GM19463 (cell line): ENCODE results near the gene EIF3D.

Experiments
- ATAC-seq: cut with Tn5 transposase; IDR thresholded peaks from one replicate; pipeline ENCODE4 v1.9.1; 2021; ENCODE audit warnings: mild to moderate bottlenecking, moderate library complexity; ENCODE audit not compliant: unreplicated experiment

EIF3D gene

DNA sequence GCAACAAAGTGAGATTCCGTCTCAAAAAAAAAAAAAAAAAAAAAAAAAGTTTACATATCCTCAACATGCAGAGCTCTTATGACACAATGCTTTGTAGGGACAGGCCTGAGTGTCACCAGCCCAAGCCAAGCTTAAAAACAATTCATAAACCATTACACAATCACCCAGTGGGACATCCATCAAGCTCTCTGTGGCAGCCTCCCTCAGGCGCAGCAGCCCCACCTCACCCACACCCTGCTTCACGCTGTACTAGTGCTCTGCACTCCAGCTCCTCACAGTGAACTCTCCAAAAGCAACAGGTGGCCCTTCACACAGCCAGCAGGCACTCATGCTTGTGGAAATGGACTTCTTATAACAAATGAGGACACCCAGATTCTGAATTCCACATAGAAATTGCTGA is 18.6 kb downstream of the EIF3D start:
- ATAC-seq: no peak

DNA sequence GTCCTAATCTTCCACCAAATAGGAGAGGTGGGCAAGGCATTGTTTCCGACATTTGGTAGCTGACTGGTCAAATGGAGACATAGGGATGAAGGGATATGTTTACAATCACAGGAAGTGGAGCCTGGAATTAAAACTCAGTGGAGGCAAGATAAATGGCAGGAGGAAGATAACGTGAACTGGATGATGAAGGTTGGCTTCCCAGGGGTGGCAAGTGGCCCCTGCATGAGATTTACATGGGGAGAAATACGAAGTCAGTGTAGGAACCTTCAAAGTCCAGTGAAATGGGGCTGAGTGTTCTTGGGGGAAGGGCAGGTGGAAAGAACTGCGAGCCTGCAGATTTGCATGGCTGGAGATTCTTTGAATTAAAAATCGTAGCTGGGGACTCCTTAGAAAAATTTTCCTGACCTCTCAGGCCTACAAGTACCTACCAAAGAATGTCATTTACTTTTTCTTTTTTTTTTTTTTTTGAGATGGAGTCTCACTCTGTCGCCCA is 21.4 kb downstream of the EIF3D start:
- no peak for ATAC-seq

DNA sequence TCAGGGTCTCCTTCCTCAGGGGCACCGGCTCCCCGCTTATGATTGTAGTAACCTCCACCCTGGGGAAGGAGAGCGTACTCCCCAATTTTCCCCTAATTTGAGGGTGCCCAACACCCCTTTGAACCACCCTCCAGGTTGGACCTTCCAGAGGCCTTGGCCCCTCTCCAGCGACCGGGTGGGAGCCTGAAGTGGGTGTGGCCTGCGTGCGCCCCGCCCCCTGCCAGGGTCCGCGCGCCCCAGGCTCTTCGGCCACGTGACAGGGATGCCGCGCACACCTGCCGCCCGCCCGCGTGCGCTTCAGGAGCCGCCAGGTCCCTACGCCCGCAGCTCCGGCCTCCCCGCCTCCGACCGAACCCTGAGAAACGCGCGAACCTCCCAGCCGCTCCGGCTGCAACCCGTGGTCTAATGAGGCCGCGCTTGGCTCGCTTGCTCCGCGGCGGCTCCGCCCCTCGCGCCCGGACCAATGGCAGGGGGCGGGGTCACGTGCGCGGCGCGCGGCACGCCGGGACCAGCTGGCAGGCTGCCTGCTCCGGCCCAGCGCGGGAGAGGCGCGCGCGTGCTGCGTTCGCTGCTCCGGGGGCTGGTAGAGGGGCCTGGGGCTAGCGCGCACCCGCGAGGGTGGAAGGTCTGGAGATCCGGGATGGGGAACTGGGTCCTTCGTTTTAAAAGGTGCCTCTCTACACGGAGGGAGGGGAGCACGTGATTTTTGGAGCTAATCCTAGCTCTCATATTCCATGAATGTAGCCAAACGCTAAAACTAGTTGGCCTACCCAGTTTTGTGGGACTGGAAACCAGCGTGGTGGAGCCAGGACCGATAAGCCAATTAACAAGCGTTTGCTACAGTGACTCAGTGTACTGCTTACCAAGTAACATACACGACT is 22.1 kb downstream of the EIF3D start, which contains the start of gene FOXRED2:
Gene FOXRED2, minus strand, starts transcription at position 404 of the 881 bp plus-strand sequence. CDS start 618 bp downstream, outside the sequence.
- peak; percentile 92 for ATAC-seq

DNA sequence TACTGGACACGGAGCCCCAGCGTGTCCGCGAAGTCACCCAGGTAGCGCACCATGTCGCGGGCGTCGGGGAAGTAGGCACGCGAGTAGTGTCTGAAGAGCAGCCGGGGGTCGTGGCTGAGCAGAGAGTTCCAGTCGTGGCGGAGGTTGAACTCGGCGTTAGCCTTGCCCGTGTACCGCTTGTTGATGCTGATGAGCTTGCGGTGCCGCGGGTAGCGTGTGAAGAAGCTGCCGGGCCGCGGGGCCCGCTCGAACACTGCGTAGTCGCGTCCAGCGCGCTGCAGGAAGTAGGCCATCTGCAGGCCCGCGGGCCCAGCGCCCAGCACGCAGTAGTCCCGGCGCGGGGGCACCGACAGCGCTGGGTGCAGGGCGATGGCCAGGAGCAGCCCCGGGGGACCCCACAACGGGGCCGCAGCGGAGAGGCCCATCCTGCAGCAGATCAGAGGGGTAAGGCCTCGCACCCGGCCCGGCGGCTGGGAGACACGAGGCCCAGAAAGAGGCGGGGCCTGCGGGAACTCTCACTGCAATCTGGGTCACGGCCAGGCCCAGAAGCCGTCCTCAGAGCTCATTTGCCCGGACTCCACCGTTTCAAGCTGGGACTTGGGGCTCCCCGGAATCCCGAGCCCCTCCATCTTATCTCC is 22.8 kb downstream of the EIF3D start:
- ATAC-seq: no peak

DNA sequence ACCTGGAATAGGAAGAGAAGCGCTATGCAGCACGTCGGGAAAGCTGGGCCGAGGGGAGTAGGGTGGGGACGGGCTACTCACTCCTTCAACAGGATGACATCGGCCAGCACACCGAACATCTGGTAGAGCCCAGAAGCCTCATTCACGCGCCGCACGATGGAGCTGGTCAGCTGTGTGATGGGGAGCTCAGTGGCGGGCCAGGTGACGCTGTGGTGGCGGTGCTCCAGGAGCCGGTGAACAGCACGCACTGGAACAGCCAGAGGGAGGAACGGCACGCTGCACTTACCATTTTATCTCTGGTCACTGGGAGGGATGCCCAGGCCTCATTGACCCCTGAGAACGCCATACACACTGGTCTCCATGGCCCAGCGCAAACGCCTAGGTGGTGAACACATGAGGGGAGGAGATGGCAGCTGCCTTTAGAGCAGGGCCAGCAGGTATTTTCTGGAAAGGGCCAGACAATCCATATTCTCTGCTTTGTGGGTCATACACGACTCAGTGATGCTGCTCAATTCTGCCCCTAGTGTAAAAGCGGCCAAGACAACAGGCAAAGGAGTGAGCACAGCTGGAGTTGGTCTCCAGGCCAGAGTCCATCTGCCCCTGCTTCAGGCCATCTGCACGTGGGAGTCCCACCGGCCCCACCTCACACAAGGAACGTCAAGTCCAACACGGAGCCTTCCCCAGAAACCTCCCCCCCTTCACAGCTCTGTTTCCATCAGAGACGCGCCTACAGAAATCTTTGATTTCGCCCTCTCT is 30.9 kb downstream of the EIF3D start:
- no peak for ATAC-seq

DNA sequence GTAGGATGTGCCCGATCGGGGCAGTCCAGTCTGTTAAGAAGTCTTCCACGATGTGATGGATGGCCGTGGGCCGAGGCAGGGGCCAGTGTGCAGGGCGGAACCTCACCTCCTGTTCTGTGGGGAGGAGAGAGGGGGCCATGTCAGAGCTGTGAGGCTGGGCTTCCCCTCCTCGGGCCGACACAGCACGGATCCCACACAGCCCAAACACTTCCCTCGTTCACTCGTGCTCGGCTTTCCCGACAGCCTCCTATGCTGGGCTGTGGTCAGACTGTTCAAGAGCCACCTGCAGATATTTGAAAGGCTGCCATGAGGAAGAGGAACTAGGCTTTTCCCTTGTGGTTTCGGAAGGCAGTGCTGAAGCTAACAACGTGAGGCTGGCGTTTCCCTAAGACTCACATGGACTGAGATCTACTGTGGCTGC is 35.3 kb downstream of the EIF3D start:
- ATAC-seq: no peak

DNA sequence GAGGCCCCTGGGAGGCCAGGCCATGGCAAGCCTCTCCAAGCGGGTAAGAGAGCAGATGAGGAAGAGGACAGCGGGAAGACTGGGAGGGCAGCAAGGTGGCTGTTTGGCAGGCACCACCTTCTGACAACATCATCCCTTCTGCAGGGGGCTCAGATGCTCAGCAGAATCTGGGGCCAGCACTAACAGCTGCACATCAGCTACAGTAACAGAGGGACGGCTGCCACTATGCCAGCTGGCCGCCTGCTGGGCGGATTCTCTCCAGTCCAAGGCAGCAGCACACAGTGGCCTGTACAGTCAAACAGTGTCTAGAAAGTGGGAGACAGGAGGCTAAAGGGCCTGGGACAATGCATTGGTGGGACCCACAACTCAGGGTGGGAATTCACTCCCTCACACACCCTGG is 36.9 kb downstream of the EIF3D start:
- ATAC-seq: no peak

DNA sequence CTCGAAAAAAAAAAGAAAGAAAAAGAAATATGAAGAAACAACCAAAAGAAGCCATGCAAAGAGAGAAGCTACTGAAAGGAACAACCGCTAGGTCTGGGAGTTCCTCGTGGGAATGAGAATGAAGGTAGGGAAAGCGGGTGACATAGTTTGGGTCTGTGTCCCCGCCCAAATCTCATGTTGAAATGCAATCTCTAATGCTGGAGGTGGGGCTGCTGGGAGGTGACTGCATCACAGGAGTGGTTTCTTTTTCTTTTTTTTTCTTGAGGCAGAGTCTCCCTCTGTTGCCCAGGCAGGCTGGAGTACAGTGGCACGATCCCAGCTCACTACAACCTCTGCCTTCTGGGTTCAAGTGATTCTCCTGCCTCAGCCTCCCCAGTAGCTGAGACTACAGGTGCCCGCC is 37.8 kb downstream of the EIF3D start:
- no peak for ATAC-seq

DNA sequence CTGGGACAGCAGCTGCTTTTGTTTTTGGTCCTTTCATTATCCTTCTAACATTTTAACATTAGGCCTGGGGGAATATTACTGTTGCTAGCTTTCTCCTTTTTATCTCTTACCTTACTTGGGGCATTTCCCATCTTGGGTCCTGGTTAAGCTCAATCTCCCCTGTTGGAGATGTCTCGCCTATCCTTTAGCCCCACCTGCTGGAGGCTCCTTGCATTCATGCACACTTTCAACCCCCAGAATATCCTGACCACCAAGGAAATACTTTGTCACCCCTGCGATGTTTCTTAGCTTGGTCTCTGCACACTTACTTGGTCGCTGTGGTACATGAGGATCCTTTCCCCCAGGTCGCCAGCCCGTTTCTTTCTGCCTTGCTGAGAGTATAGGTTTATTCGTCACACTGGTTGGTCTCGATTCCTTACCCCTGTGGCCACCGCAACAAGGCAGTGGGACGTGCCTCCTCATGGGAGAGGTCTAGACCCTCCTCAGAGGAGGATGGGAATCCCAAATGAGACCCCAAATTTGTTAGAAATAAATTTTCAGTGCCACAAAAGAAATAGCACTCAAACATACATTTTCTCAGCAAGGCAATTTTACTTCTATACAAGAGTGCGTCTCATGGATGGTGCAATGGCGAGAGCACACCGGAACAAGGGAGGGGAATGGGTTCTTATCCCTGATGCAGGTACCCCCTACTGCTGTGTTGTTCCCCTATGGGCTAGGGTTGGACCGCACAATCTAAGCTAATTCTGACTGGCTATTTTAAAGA is 42.2 kb downstream of the EIF3D start:
- ATAC-seq: no peak

DNA sequence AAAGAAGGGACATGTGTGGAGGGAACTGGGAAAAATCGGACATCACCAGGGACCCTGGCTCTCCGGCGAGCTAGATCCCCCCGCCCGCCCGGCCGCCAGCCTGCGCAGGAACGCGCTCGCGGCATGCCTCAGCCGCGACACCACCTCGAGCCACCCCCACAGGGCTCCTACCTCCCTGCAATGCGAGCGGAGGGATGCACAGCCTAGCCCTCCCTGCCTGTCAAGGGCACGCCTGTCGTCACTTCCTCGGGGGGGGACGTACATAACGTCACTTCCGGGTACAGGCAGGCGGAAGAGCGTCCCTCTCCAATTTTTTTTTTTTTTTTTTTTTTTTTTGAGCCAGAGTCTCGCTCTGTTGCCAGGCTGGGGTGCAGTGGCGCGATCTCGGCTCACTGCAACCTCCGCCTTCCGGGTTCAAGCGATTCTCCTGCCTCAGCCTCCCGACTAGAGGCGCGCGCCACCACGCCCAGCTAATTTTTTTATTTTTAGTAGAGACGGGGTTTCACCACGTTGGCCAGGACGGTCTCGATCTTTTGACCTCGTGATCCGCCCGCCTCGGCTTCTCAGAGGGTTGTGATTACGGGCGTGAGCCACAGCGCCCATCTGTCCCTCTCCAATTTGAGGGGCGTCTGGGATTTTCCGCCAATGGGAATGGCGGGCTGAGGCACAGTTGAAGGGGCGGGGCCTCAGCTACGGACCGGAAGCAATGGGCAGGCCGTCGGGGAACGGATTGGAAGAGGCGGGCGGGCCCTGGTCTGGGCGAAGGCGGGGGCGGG is 47.4 kb downstream of the EIF3D start, which contains the start of gene TXN2:
Gene TXN2, minus strand, starts transcription at position 248 of the 776 bp plus-strand sequence. CDS start 803 bp downstream, outside the sequence.
- ATAC-seq: peak; percentile 87

DNA sequence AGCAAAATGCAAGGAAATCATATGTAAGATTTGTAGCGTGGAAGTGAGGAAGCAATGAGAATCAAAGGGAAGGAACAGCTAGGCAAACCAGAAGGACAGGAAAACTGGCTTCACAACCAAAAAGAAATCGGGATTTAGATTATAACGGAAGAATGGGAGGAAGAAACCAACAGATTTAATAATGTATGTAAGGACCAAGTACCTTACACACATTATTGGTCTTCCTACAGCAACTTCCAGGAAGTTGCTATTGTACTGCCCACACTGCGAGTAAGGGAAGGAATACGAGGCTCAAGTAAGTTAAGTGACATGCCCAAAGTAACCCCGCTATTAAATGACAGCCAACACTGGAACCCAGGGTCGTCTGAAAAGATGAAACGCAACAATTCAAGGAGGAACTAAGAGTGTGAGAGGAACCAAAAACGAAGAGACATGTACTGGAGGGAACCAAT is 48.0 kb downstream of the EIF3D start:
- ATAC-seq: no peak

DNA sequence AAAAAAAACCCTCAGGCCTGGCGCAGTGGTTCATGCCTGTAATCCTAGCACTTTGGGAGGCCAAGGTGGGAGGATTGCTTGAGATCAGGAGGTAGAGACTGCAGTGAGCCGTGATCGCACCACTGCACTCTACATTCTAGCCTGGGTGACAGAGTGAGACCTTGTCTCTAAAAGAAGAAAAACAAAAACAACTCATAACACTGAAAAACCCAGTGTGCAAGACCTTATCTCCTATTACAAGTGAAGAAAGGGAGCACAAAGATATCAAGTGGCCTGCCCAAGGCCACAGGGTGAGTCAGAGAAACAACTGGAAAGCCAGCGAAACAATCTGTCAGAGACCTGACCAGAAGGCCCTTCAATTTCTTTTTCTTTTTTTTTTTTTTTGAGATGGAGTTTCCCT is 50.0 kb downstream of the EIF3D start:
- ATAC-seq: no peak

DNA sequence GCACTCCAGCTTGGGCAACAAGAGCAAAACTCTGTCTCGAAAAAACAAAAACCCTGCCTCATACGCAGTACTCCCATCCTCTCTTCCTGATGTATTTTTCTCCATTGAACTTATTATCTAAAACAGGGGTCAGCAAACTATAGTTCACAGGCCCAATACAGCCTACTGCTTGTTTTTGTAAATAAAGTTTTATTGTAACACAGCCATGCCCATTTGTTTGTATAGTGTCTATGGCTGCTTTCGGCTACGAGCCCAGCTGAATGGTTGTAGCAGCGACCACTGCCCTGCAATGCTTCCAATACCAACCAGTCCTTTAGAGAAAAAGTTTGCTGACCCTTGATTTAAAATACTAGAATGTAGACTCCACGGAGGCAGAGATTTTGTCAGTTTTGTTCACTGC is 53.6 kb downstream of the EIF3D start:
- ATAC-seq: no peak

DNA sequence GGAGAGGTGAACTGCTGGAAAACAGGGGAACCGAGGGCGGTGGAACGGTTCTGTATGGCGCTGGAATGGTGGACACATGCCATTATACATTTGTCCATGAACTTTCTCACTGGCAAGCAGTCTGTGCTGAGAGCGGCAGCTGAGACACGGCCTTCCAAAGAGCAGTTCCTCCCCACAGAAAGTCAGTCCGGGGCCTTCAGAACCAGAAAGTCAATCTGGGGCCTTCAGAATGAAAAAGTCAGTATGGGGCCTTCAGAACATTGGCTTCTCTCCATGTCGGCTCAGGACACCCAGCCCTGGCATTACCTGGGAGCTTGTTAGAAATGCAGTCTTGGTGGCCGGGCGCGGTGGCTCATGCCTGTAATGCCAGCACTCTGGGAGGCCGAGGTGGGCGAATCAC is 56.3 kb downstream of the EIF3D start:
- ATAC-seq: no peak

DNA sequence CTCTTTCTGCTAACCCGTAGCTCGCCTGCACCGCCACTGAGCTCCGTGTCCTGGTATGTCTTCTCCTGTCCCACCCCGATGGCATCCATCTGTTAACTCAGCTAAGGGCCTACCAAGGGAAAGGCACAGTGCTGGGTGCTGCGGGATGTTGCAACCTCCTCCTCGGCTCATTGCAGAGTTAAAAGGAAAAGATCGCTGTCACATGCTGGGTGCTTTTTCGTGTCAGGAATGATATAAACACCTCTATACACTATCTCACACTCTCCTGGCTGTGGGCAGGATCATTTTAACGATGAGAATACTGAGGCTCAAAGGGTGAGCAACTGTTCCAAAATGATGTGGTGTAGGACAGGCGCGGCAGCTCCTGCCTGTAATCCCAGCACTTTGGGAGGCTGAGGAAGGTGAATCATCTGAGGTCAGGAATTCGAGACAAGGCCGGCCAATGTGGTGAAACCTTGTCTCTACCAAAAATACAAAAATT is 57.6 kb downstream of the EIF3D start:
- no peak for ATAC-seq

DNA sequence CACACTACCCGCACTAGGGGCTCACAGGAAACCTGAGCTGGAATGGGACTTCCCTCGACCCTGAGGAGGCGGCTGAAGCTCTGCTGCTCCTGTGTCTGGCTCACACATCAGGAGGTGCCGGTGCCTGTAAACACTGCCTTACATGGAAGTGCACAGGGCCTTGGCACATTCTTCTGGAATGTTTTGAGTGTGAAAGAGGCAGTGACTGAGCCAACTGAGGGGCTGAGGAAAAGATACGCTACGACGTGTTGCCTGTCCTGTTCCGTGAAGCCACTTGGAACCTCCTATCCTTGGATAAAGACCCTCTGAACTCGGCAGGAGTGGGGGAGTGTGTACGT is 58.0 kb downstream of the EIF3D start:
- no peak for ATAC-seq

DNA sequence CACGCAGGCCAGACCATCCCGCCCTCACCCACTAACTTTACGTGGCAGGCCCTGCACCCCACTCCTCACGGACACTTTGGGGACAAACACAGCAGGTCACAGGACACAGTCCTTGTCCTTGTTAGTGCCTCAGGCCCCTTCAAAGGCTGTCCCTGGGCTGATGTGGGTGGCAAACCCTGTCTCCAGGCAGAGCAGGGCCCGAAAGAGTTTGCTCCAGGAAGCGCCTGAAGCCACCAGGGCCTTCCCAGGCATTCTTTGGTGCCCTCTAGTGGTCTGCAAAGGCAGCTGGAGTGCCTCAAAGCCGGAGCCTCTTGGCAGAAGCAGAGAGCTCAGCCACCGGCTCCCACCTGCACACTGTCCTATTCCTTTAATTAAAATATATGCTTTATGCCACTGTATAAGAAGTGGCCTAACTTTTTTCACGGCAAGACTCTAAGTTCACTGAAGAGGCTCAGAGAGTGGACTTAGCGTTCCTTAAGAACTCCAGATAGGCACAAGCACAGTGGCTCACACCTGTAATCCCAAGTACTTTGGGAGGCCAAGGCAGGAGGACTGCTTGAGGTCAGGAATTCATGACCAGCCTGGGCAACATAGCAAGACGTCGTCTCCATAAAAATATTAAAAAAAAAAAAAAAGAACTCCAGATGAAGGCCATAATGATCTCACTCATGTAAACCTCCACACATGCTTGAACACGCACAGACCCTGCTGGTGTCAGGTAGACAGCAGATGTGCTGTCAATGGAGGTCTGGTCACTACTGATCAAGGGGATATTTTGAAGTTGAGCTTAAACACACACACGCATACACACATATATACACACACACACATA is 58.6 kb downstream of the EIF3D start:
- ATAC-seq: no peak

DNA sequence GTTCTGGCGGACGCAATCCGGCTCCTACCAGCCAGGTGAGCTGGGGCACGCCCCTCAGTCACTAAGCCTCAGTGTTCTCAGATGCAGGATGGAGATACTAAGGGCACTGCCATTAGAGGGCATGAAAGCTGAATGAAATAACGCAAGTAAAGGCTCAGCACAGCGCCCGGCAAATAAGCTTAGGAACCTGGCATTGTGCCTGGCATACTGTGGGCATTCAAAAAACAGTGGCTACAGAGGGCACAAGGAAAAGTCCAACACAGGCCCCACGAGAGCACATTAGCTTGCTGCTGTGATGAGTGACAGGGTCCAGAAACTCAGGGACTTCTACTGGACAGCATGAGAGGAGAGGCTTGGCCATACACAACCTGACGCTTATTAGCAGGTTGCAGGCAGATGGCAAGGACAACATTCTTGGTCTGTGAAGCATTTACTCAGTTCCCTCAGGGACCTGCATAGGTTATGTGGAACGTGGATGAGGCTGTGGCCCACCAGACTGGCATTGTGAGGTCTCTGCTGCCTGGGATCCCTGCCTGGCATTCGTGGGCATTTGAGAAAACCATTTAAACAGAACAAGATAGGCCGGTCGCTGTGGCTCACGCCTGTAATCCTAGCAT is 59.8 kb downstream of the EIF3D start:
- no peak for ATAC-seq
